ENCODE measurements around the gene SLC39A6.
"Not testable (repeated sequence)": the region's sequence is repeated elsewhere in the genome, so short reads cannot be mapped to it uniquely, and the experiment has no call there.

The SLC39A6 gene, protein sequence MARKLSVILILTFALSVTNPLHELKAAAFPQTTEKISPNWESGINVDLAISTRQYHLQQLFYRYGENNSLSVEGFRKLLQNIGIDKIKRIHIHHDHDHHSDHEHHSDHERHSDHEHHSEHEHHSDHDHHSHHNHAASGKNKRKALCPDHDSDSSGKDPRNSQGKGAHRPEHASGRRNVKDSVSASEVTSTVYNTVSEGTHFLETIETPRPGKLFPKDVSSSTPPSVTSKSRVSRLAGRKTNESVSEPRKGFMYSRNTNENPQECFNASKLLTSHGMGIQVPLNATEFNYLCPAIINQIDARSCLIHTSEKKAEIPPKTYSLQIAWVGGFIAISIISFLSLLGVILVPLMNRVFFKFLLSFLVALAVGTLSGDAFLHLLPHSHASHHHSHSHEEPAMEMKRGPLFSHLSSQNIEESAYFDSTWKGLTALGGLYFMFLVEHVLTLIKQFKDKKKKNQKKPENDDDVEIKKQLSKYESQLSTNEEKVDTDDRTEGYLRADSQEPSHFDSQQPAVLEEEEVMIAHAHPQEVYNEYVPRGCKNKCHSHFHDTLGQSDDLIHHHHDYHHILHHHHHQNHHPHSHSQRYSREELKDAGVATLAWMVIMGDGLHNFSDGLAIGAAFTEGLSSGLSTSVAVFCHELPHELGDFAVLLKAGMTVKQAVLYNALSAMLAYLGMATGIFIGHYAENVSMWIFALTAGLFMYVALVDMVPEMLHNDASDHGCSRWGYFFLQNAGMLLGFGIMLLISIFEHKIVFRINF

DNA sequence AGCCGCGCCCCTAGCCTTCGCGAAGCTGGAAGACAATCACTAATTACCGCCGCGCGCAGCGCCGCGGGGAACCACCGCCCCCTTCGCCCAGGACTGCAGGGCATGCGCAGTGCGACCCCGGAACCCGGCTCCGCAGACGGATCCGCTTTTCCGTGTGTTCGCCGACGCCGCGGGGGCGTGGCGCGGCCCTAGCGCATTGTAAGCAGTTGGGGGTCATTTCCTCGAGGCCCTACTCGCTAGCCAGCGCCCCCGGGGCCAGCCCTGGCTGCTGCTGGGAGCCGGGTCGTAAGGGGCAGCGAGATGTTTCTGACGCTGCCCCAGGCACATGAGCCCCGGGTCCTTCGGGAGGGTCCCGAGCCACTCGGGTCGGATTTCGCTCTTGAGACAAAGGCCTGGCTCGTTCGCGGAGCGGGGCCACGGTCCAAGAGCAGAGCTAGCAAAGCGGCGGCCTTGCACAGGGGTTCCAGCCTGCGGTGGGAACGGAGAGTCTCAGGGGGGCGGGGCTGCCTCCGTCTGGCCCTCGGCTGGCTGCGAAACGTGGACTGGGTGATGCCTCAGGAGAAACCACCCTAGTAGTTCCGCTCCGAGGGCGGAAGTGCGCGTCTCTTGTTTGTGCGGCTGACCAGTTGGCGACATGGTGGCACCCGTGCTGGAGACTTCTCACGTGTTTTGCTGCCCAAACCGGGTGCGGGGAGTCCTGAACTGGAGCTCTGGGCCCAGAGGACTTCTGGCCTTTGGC, at the start of gene SLC39A6, which contains the start of gene ELP2:
Gene SLC39A6, minus strand, starts transcription at position 41 of the 739 bp plus-strand sequence. CDS start 2,333 bp downstream, outside the sequence.
Gene ELP2, plus strand, starts transcription at position 600 of the 739 bp plus-strand sequence. Its CDS starts 35 bp downstream, at position 635.
- DNase-seq: peak; percentile 27 to 94 (median 92)

DNA sequence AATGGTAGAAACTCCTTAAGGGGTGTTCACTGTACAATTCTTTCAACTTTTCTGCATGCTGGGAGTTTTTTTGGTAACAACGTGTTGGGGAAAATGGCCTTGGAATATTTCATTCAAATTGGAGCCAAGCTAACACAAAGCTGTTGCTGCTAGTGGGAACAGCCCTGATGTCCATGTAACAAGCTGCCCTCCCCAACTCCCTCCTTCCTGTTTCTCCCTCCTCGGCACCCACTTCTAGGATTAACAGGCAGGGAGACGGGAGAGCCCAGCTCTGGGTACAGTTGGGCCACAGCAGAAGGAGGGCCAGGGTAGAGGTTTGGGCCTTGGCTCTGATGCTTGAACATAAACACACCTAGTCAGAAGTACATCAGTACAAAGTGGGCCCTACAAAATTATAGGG, 48.8 kb upstream of the SLC39A6 start:
- no peak for DNase-seq

DNA sequence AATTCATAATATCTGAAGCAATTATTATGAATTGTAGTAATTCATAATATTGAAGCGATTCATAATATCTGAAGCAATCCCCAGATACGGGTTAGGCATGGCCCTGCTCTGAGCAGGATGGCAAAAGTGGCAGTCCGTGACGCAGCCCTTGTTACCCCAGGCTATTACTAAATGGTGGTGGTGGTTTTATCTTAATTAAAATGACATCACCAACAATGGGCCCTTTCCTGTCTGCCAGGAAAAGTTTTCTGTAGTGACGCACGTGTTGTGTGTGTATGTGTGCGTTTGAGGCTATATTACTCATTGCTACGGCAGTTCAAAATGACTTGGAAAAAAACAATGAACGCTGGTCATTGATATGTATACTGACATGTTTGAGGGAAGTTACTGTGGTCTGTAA, 47.6 kb upstream of the SLC39A6 start:
- DNase-seq: no peak

DNA sequence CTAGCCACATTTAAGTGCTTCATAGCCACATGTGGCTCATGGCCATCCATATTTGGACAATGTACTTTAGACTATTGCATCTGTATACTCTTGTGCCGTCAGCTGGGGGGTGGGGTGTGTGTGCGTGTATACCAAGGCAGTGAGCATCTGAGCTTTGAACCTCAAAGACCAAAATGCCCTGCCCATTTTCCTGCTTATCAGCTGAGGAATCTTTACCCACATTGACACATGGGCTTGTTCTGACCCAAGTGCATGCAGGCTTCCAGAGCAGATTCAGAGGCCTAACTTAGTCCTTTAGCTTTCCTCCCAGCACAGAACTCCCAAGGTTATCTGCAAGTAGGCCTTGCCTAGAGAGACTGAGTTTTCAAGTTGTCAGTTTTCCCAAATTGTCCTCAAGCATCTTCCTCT, 47.0 kb upstream of the SLC39A6 start:
- DNase-seq: no peak

DNA sequence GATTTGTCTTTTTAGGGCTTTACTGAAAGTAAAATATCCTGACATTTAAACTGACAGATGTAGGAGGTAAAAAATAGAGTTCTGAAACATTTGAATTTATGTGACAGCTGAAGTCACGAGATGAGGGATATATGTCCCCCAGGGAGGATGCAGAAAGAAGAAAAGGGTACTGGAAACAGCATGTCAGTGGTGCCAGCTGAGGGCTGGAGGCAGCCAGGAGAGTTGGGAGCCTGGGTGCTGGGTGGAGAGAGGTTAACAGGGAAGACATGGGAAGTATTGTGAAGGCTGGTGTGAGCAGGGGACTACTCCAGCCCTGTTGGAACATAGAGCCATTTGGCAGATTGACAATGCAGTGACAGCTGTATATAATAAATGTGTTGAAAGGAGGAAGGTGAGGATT, 46.3 kb upstream of the SLC39A6 start:
- DNase-seq: no peak

DNA sequence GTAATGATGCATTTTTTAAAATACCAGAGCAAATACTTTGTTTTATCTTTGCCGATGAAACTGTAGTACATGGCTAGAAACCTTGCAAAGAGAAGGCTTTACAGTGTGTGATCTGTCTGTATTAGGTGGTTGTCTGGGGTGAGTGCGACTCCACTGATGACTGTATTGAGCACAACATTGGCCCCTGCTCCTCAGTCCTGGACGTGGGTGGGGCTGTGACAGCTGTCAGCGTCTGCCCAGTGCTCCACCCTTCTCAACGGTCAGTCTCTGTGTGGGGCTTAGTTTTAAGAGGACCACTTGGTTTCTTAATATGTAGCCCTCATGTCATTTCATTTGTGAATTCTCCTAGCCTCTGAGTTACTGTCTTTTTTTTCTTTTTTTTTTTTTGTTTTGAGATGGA, 40.8 kb upstream of the SLC39A6 start:
- DNase-seq: no peak

DNA sequence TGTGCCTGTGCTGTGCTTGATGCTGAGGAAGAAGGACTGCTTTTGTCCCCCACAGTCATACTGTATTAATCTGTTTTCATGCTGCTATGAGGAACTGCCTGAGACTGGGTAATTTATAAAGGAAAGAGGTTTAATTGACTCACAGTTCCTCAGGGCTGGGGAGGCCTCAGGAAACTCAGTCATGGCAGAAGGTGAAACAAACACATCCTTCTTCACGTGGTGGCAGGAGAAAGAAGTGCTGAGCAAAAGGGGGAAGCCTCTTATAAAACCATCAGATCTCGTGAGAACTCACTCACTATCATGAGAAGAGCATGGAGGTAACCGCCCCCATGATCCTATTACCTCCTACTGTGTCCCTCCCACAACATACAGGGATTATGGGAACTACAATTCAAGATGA, 39.2 kb upstream of the SLC39A6 start:
- DNase-seq: not testable (repeated sequence)

DNA sequence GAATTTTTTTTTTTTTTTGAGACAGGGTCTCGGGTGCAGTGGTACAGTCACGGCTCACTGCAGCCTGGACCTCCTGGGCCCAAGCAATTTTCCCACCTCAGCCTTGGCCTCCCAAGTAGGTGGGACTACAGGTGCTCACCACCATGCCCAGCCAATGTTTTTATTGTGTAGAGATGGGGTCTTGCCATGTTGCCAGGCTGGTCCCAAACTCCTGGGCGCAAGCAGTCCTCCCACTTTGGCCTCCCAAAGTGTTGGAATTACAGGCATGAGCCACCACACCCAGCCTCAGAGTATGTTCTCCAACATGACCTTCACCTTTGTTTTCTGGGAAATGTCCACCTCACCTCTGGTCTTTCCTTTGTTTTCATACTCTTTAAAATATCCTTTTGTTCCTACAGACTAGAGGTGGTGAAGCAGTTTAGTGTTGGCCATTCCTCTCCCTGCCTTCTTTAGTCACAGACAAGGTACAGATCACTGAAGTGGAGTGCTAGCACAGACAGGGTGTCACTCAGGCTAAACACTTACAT, 38.6 kb upstream of the SLC39A6 start:
- no peak for DNase-seq

DNA sequence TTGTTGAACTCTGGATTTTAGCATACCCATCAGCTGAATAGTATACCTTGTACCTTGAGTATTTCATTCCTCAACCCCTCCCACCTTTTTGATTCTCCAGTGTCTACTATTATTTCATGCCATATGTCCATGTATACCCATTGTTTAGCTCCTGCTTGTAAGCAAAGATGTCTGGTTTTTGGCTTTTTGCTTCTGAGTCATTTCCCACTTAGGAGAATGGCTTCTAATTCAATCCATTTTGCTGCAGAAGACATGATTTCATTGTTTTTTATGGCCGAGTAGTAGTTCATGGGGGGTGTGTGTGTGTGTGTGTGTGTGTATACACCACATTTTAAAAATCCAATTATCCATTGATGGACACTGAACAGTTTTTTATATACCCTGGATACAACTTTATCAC, 33.8 kb upstream of the SLC39A6 start:
- no peak for DNase-seq

DNA sequence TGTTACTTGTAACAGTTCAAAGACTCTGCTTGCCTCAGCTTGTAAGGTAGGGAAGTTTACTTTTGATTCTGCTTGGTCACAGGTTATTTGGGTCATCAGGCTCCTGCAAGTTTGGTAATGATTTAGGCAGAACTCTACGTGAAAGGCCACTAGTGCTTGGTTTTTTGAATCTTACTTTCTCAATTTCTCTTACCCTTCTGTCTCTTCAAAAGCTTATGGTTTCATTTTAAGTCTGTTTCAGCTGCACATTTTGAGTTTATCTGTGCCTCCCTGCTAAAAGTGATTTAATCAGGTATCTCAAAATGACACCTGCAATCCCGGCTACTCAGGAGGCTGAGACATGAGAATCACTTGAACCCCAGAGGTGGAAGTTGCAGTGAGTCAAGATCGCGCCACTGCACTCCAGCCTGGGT, 31.8 kb upstream of the SLC39A6 start:
- DNase-seq: no peak

DNA sequence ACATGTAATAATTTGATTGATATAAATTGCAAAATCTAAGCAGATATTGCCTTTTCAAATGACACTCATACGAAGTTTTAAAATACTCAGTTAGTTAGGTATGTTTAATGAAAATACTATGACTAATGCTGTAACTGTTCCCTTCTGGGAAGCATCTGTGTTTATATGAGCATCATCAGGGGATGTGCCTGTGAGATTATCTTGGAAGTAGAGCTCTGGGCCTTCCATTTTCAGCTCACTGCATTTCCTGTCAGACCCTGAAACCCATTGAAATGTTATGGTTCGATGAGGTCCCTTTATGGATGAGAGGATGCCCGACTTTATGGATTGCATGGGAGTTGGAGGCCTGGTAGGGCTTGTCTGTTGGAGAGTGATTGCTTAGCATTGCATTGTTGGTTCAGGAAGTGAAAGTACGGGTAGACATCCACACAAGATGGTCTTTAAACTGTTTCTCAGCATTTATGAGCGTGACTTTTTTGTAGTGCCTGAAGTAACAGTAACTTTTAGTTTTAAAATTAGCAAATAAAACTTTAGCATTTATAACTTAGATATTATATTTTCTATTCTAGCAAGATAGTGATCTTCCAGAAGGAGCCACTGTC, 29.2 kb upstream of the SLC39A6 start:
- DNase-seq: no peak

DNA sequence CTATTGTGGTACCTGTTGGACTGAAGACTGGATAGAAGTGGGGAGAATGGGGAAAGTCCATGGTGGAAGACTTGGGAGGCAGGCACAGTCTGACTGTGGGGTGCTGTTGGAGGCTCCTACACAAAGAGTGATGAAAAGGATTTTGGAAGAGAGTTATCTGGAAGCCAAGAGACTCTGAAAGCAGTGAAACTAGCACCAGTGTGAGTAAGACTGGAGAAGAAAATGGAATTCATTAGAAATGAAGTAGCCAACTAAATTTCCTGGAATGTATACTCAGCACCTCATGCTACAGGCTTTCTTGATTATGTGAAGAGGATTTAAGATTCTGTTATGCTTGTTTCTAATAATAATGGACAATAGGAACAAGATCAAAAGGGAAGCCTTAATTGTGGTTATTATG, 28.3 kb upstream of the SLC39A6 start:
- no peak for DNase-seq

DNA sequence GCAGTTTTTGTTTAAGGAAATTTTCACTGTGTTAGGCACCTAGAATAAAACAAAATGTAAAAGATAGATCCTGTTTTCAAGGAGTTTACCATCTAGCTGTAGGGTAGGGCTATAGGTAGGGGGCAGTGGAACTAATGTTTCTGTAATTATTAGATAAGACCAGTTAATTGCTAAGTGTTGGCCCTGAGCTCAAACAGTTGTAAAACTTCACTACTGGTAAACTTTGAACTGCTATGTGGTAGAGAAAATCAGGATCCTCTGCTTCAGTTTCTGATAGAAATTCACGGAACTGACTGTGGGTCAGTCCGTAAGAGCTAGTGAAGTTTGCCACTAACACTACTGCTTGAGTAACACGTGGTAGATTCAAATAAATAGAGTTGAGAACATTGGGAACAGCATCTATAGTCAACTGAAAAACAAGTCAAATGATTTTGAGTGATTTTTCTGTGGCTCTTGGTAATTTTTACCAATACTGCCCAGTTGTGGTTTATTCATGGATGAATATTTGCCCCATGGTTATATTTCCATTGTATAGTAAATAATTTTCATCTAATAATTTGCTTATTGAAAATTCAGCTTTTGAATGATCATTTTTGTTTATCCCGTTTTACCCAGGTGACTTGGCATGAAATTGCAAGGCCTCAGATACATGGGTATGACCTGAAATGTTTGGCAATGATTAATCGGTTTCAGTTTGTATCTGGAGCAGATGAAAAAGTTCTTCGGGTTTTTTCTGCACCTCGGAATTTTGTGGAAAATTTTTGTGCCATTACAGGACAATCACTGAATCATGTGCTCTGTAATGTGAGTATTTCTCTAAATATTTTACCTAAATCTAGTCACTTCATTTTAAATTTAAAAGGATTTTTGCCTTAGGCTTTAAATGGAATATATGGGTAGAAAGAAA, 27.0 kb upstream of the SLC39A6 start:
- DNase-seq: no peak

DNA sequence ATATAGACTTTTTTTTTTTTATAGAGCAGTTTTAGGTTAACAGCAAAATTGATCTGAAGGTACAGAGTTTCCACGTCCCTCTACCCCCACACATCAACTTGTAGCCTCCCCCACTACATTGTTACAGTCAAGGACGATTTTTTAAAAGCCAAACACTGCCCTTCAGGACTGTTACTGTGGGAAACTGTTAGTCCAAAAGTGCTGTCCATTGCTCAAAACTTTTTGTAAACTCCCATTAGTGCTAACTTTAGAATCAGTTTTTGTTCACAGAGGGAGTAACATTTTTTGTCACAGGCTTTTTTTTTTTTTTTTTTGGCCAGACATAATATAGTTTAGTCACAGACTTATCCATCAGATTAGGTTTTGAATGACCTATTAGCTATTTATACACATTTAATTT, 24.6 kb upstream of the SLC39A6 start:
- no peak for DNase-seq

DNA sequence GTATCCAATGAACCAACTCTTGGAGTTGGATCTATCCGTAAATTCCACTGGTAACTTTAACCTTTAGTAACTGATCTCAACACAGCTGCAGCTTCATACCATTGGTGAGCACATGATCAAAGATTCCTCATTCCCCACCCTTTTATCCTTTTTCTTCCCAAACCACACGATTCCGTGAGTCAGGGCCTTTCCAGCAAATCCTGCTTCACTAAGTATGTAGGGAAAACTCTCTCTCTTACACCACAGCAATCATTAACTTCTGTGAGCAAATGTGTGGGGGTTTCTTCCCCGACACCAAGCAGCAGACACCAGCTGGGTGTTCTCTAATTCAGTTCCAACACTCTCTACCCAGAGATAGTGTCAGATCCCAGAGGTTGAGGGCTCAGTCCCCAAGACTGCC, 24.1 kb upstream of the SLC39A6 start:
- DNase-seq: no peak

DNA sequence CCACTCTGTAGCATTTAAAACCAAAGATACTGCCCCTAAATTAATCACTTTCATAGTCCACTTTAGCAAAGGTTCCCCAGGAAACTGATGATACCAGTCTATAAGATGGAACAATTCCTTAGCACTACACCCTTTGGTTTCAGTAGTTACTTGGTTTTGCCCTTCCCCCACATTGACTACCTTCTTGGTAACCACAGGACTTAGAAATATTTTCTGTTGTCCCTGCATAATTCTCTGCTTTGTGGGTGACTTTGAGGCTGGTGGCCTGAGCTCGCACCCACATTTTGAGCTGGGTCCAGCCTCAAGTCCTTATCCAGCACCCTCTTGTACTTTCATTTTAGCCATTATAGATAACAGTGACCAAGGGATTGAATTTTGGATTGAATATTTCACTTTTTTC, 23.6 kb upstream of the SLC39A6 start:
- no peak for DNase-seq

DNA sequence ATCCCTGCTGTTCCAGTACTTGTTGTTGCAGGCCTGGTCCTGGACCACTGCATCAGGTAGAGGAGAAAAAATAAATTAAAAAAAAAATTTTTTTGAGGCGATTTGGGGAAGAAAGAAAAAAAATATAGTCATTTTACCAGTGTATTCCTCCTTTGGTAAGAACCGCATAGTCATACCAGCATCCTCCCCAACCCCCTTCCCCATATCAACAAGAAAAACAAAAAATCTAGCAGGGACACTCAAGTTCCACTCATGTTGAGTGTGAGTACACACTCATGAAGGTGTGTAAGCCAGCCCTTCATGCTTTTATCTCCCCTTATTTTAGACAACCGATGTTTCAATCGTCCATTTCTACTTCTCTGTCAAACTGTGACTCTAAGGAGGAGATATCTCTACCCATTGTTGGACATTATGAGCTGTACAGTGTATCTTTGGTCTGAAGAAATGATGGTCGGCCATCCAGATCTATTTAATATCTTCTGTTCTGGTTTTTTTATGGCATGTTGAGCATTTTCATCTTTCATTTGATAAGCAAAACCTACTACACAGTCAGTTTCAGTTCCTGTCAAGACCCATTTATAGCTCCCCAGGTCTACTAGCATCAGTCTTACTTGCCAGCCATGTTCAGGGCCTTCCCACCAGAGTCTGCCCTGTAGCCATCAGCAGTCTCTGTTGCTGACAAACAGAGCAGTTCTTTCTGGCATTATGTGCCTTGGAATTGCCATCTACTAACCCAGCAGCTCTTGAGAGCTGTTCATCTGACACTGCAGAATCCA, 20.6 kb upstream of the SLC39A6 start:
- no peak for DNase-seq

DNA sequence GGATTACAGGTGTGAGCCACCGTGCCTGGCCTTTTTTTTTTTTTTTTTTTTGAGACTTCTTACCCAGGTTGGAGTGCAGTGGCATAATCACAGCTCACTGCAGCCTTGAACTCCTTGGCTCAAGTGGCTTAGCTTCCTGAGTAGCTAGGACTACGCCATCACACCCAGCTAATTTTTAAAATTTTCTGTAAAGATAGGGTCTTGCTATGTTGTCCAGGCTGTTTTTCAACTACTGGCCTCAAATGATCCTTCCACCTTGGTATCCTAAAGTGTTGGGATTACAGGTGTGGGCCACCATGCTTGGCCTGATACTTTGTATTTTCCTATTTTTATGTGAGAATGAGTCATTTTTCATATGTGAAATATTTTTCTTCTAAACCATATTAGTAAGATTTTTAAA, 14.3 kb upstream of the SLC39A6 start:
- DNase-seq: no peak

DNA sequence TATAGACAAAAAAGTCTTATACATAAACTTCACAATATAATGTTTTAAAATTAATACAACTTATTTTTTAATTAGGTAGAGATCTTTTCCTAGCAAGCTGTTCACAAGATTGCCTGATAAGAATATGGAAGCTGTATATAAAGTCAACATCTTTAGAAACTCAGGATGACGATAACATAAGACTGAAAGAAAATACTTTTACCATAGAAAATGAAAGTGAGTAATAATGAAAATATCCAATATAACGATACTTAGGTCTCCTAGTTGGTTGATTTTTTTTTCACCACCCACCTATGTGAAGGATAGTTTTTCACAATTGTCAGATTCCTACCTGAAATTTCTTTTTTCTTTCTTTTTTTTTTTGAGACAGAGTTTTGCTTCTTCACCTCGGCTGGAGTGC, 13.6 kb upstream of the SLC39A6 start:
- no peak for DNase-seq

DNA sequence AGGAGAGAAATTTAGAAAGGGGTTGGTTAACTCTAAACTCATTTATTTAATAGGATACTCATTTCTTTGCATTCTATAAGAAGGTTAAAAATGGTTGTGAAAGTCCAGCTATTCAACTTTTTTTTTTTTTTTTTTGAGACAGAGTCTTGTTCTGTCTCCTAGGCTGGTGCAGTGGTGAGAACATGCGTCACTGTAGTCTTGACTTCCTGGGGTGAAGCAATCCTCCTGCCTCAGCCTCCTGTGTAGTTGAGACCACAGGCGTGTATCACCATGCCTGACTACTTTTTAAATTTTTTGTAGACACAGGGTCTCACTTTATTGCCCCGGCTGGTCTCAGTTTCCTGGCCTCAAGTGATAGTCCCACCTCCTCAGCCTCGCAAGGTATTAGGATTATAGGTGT, 12.4 kb upstream of the SLC39A6 start:
- DNase-seq: no peak

DNA sequence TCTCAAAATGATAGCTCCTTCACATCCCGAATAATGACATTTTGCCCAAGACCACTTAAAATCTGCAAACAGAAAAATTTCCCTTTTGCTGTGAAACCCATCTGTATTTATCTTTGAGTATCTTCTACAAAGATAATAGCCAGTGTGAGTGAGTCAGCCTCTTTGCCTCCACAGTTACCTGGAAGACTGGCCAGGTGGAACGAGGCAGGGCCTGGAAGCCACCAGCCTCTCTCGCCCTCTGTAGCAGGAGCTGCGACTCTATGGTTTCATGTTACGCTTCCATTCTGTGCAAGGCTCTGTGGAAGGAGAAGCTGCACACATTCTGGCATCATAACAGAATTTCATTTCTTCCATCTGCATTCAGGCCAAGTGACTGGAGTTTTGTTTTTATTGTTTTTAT, 10.1 kb upstream of the SLC39A6 start:
- DNase-seq: no peak

Measured in C1 segment of cervical spinal cord (tissue), 14 donors.